NCI-H2196 (cell line): ENCODE results near the gene OPN1MW3.
"Not testable (repeated sequence)": the region's sequence is repeated elsewhere in the genome, so short reads cannot be mapped to it uniquely, and the experiment has no call there.

Experiments used
- DNase-seq: peaks from one replicate; lab custom pipeline; 2025; ENCODE audit not compliant: unreplicated experiment; lab: John Stamatoyannopoulos, UW

Gene OPN1MW3

GRCh38 chrX:154257282-154257681 lies at the start of gene OPN1MW3:
TSS of gene OPN1MW3 (plus strand) at chrX:154257582. CDS start at chrX:154257620, 38 bp downstream.
- DNase-seq, result not testable (repeated sequence)

GRCh38 chrX:154209670-154210418 lies 47.5 kb upstream of the OPN1MW3 start:
- DNase-seq, result not testable (repeated sequence)

GRCh38 chrX:154211057-154211456 lies 46.3 kb upstream of the OPN1MW3 start:
- not testable (repeated sequence) for DNase-seq

- DNase-seq, result not testable (repeated sequence)
These were observed 45.9 kb upstream of the OPN1MW3 start for GRCh38 chrX:154211499-154211898.

- DNase-seq, result not testable (repeated sequence)
These were observed 37.9 kb upstream of the OPN1MW3 start, which contains the start of gene OPN1MW2 for GRCh38 chrX:154219456-154219855. TSS of gene OPN1MW2 (plus strand) at chrX:154219756. CDS start at chrX:154219816, 60 bp downstream.

- not testable (repeated sequence) for DNase-seq
These were observed 32.1 kb upstream of the OPN1MW3 start for GRCh38 chrX:154225292-154225691.

GRCh38 chrX:154226706-154227105 lies 30.7 kb upstream of the OPN1MW3 start:
- not testable (repeated sequence) for DNase-seq

- DNase-seq, result not testable (repeated sequence)
These were observed 25.9 kb upstream of the OPN1MW3 start for GRCh38 chrX:154231443-154231842.

GRCh38 chrX:154233620-154234019 lies 23.8 kb upstream of the OPN1MW3 start:
- DNase-seq, result not testable (repeated sequence)

GRCh38 chrX:154238939-154239559 lies 18.3 kb upstream of the OPN1MW3 start:
- DNase-seq, result not testable (repeated sequence)

GRCh38 chrX:154239982-154240503 lies 17.3 kb upstream of the OPN1MW3 start:
- not testable (repeated sequence) for DNase-seq

GRCh38 chrX:154247377-154248045 lies 9.9 kb upstream of the OPN1MW3 start:
- not testable (repeated sequence) for DNase-seq

- DNase-seq, result not testable (repeated sequence)
These were observed 9.3 kb upstream of the OPN1MW3 start for GRCh38 chrX:154248076-154248475.

GRCh38 chrX:154258711-154259110 lies 1.3 kb downstream of the OPN1MW3 start:
- not testable (repeated sequence) for DNase-seq

GRCh38 chrX:154263072-154263471 lies 5.7 kb downstream of the OPN1MW3 start:
- not testable (repeated sequence) for DNase-seq

- DNase-seq, result not testable (repeated sequence)
These were observed 11.9 kb downstream of the OPN1MW3 start for GRCh38 chrX:154269245-154269644.

GRCh38 chrX:154284489-154285338 lies 27.3 kb downstream of the OPN1MW3 start:
- DNase-seq, result not testable (repeated sequence)

GRCh38 chrX:154286406-154286805 lies 29.0 kb downstream of the OPN1MW3 start:
- DNase-seq, result not testable (repeated sequence)

GRCh38 chrX:154294791-154295574 lies 37.6 kb downstream of the OPN1MW3 start, which contains the start of gene TEX28:
TSS of gene TEX28 (minus strand) at chrX:154295124. CDS start at chrX:154292117, 3,007 bp downstream.
- DNase-seq, result no peak
